H7 (cell line): ENCODE data around the gene LRRC73. TPM values are rescaled to one million over a fixed set of nuclear protein-coding genes. Genes with fewer than 3 reads are reported as not detected.
"Not testable (repeated sequence)": the region's sequence is repeated elsewhere in the genome, so short reads cannot be mapped to it uniquely, and the experiment has no call there.

Experiments
- DNase-seq: peaks from one replicate; pipeline ENCODE4 v3.0.0; 2012
- H3K27me3 ChIP-seq: 2 replicates; pipeline ENCODE4 v1.6.0; 2011; ENCODE audit warnings: mild to moderate bottlenecking, low read length; ENCODE audit not compliant: control insufficient read depth, insufficient read depth
- H3K36me3 ChIP-seq: replicated peaks from 2 replicates; pipeline ENCODE4 v1.5.1; 2011; ENCODE audit warnings: low read length; ENCODE audit not compliant: control insufficient read depth, insufficient read depth
- H3K4me3 ChIP-seq: 2 replicates; pipeline ENCODE4 v1.5.1; 2011; ENCODE audit warnings: low read depth, mild to moderate bottlenecking, control low read depth, low read length, moderate library complexity; ENCODE audit not compliant: insufficient read depth
- total RNA-seq: library from RNA; depleted of rRNA; stranded (reverse); fragments of >200 nt; shearing (Covaris generic); gene quantifications from 2 replicates; pipeline ENCODE4 v1.2.3, GENCODE V29; 2014; rRNA removed

Gene LRRC73
- total RNA-seq, 1 experiment from 2014 or later: not detected

- DNase-seq: no peak
- H3K27me3 ChIP-seq: no peaks in the 10 kb centered on the region
- no peak overlapping the region for H3K4me3 ChIP-seq
- H3K36me3 ChIP-seq: no peaks in the 10 kb centered on the region
Measured at GRCh38 chr6:43469947-43470346, 40.2 kb downstream of the LRRC73 start.

GRCh38 chr6:43468748-43469681 is 41.1 kb downstream of the LRRC73 start:
- no peak for DNase-seq
- H3K4me3 ChIP-seq: no peak overlapping the region

GRCh38 chr6:43468240-43468639 is 41.9 kb downstream of the LRRC73 start:
- Histone ChIP-seq H3K4me3 (no peak overlapping the region), H3K27me3 (no peaks in the 10 kb centered on the region), H3K36me3 (no peaks in the 10 kb centered on the region)
- DNase-seq: no peak

More at GRCh38 chr6:43468748-43469681, 41.1 kb downstream of the LRRC73 start:
- Histone ChIP-seq H3K36me3 (no peaks in the 10 kb centered on the region), H3K27me3 (no peaks in the 10 kb centered on the region)

- Histone ChIP-seq H3K36me3 (no peaks in the 10 kb centered on the region), H3K27me3 (no peaks in the 10 kb centered on the region), H3K4me3 (no peak overlapping the region)
- DNase-seq: no peak
Measured at GRCh38 chr6:43467752-43468151, 42.4 kb downstream of the LRRC73 start.

- H3K4me3 ChIP-seq, DNase-seq, H3K36me3 ChIP-seq, H3K27me3 ChIP-seq: not testable (repeated sequence)
Measured at GRCh38 chr6:43467265-43467664, 42.9 kb downstream of the LRRC73 start.

- Histone ChIP-seq H3K36me3 (no peaks in the 10 kb centered on the region), H3K4me3 (no peak overlapping the region), H3K27me3 (no peaks in the 10 kb centered on the region)
- DNase-seq: no peak
Measured at GRCh38 chr6:43465948-43466347, 44.2 kb downstream of the LRRC73 start.

GRCh38 chr6:43464337-43464736 is 45.8 kb downstream of the LRRC73 start:
- Histone ChIP-seq H3K4me3 (no peak overlapping the region), H3K36me3 (no peaks in the 10 kb centered on the region), H3K27me3 (no peaks in the 10 kb centered on the region)
- DNase-seq: no peak

GRCh38 chr6:43461936-43462335 is 48.2 kb downstream of the LRRC73 start:
- peaks cover under 1% of the 10 kb centered on the region for H3K27me3 ChIP-seq
- no peak overlapping the region for H3K4me3 ChIP-seq
- no peaks in the 10 kb centered on the region for H3K36me3 ChIP-seq
- DNase-seq: no peak

GRCh38 chr6:43460032-43460431 is 50.1 kb downstream of the LRRC73 start:
- no peak for DNase-seq
- Histone ChIP-seq H3K27me3 (peaks cover 17% of the 10 kb centered on the region), H3K4me3 (no peak overlapping the region), H3K36me3 (no peaks in the 10 kb centered on the region)

GRCh38 chr6:43459535-43459934 is 50.6 kb downstream of the LRRC73 start:
- no peak for DNase-seq
- Histone ChIP-seq H3K27me3 (peaks cover 22% of the 10 kb centered on the region), H3K4me3 (no peak overlapping the region), H3K36me3 (no peaks in the 10 kb centered on the region)

GRCh38 chr6:43458154-43458553 is 52.0 kb downstream of the LRRC73 start:
- not testable (repeated sequence) for DNase-seq, H3K4me3 ChIP-seq, H3K36me3 ChIP-seq
- peaks cover 22% of the 10 kb centered on the region for H3K27me3 ChIP-seq

GRCh38 chr6:43457643-43458042 is 52.5 kb downstream of the LRRC73 start:
- no peak overlapping the region for H3K4me3 ChIP-seq
- H3K27me3 ChIP-seq: peaks cover 22% of the 10 kb centered on the region
- no peaks in the 10 kb centered on the region for H3K36me3 ChIP-seq
- DNase-seq: peak; percentile 29

Other genes with a start within 250 kb of the LRRC73 start
- gene SLC22A7, start 212.1 kb downstream of the LRRC73 start, total RNA-seq: not detected in 2 replicates
- 20.1 and 28.1 TPM in 2 replicates for gene CRIP3, start 201.5 kb downstream of the LRRC73 start, total RNA-seq
- 8.1 and 14.5 TPM in 2 replicates for gene ZNF318, start 140.7 kb downstream of the LRRC73 start, total RNA-seq
- gene ABCC10, start 82.8 kb downstream of the LRRC73 start, total RNA-seq: 17.3 and 18.4 TPM in 2 replicates
- gene DLK2, start 54.8 kb downstream of the LRRC73 start, total RNA-seq: 0.33 and 0.42 TPM in 2 replicates
- 25.3 and 25.5 TPM in 2 replicates for gene TJAP1, start 32.8 kb downstream of the LRRC73 start, total RNA-seq
- gene YIPF3, start 6.6 kb upstream of the LRRC73 start, total RNA-seq: 92.9 and 102 TPM in 2 replicates
- gene POLR1C, start 6.7 kb upstream of the LRRC73 start, total RNA-seq: 40.3 and 40.8 TPM in 2 replicates
- 70.9 and 78.3 TPM in 2 replicates for gene XPO5, start 65.7 kb upstream of the LRRC73 start, total RNA-seq
- gene POLH, start 65.8 kb upstream of the LRRC73 start, total RNA-seq: 4.7 and 5.0 TPM in 2 replicates
- 59.0 and 64.2 TPM in 2 replicates for gene GTPBP2, start 118.9 kb upstream of the LRRC73 start, total RNA-seq
- gene MAD2L1BP, start 125.5 kb upstream of the LRRC73 start, total RNA-seq: 40.0 and 46.5 TPM in 2 replicates
- gene RSPH9, start 134.7 kb upstream of the LRRC73 start, total RNA-seq: 0.07 TPM in 1 of 2 replicates, not detected in the other
- 77.3 and 102 TPM in 2 replicates for gene MRPS18A, start 177.4 kb upstream of the LRRC73 start, total RNA-seq